Spleen (tissue), 11 donors: ENCODE results near the gene ZBTB17. TPM values are rescaled to one million over a fixed set of nuclear protein-coding genes. Genes with fewer than 3 reads are reported as not detected.

Experiments
- DNase-seq: peaks from one replicate; pipeline ENCODE4 v3.0.0-alpha.2; 2020
- H3K27ac ChIP-seq, 8 donors: fragments of 200-600 bp; sonication (generic) in 7 of 8; 1 replicate in 4 of 8; 2 replicates in 4 of 8; pipeline versions ENCODE4 v1.5.0 to v1.8.0; 2016 to 2021; ENCODE audit warnings: inconsistent platforms in 4 of 8, mild to moderate bottlenecking in 4 of 8, moderate library complexity in 1 of 8
- H3K27me3 ChIP-seq, 7 donors: fragments of 200-600 bp; sonication (generic) in 6 of 7; replicated peaks in 1 of 7; 1 replicate in 4 of 7; 2 replicates in 3 of 7; pipeline versions ENCODE4 v1.5.0 to v1.8.0; 2016 to 2021; ENCODE audit warnings: inconsistent platforms in 3 of 7, mild to moderate bottlenecking in 1 of 7
- H3K36me3 ChIP-seq, 6 donors: fragments of 200-600 bp; sonication (generic) in 5 of 6; 1 replicate in 4 of 6; 2 replicates in 2 of 6; pipeline versions ENCODE4 v1.5.0 to v1.8.0; 2016 to 2021; ENCODE audit warnings: inconsistent platforms in 2 of 6
- H3K4me1 ChIP-seq, 6 donors: fragments of 200-600 bp; sonication (generic) in 5 of 6; 1 replicate in 3 of 6; 2 replicates in 3 of 6; pipeline versions ENCODE4 v1.5.0 to v1.8.0; 2016 to 2021; ENCODE audit warnings: inconsistent platforms in 3 of 6
- H3K4me3 ChIP-seq, 8 donors: fragments of 200-600 bp; sonication (generic) in 7 of 8; 1 replicate in 4 of 8; 2 replicates in 4 of 8; pipeline versions ENCODE4 v1.5.0 to v1.8.0; 2016 to 2021; ENCODE audit warnings: inconsistent platforms in 4 of 8, mild to moderate bottlenecking in 4 of 8, moderate library complexity in 2 of 8
- H3K9me3 ChIP-seq, 8 donors: fragments of 200-600 bp; sonication (generic) in 7 of 8; 1 replicate in 4 of 8; 2 replicates in 4 of 8; pipeline versions ENCODE4 v1.5.0 to v1.8.0; 2016 to 2021; ENCODE audit warnings: inconsistent platforms in 4 of 8
- POLR2A ChIP-seq, 3 donors: fragments of 450-650 bp; IDR thresholded peaks; one replicate each; pipeline ENCODE4 v1.5.1; 2017; ENCODE audit warnings: antibody characterized with exemption in 3 of 3, mild to moderate bottlenecking in 1 of 3
- POLR2AphosphoS5 ChIP-seq, 3 donors: sonication (generic); formaldehyde crosslinking; IDR thresholded peaks; one replicate each; pipeline ENCODE4 v1.5.1; 2017; ENCODE audit warnings: antibody characterized with exemption in 3 of 3
- WGBS, 5 donors: extraction: QIAGEN DNeasy Blood & Tissue Kit in 3 of 5; methylation state at CpG; one replicate each; pipeline versions ENCODE4 v1.1.5 to v1.1.7; 2013 to 2018; 5-methylcytosine and 5-hydroxymethylcytosine counted together
- intact Hi-C: fragments of 100-400 bp; cut with DNase I; formaldehyde crosslinking; loops from one replicate; pipeline ENCODE4 v1.15.0; 2023; ENCODE audit warnings: low total_unique reads
- polyA plus RNA-seq, 3 donors: library from polyadenylated mRNA; stranded (reverse); fragments of 200-250 nt; gene quantifications; one replicate each; pipeline ENCODE4 v1.2.1, GENCODE V29; 2013
- total RNA-seq, 7 donors: library from RNA; depleted of rRNA in 3 of 7; stranded (reverse); fragments of >200 nt in 3 of 7; fragmentation: NEBNext Ultra II Directional in 4 of 7; extraction: Animal tissue kit (Norgen Biotek cat#: 25700) in 4 of 7; gene quantifications; one replicate each; pipeline versions ENCODE4 v1.1.0 to v1.2.1, GENCODE V29; 2016 to 2021
- TF ChIP-seq, protein P1 (sequence below), 11 experiments: fragments of 200-600 bp in 7 of 11; fragments of 450-650 bp in 4 of 11; sonication (generic) in 4 of 11; IDR thresholded peaks in 8 of 11; conservative IDR thresholded peaks in 3 of 11; 1 replicate in 7 of 11; 2 replicates in 4 of 11; pipeline versions ENCODE4 v1.4.0 to v1.8.0; 2016 to 2021; ENCODE audit warnings: antibody characterized with exemption in 11 of 11, inconsistent platforms in 4 of 11, mild to moderate bottlenecking in 1 of 11
- donor health status: healthy with polysubstance abuse.
- donor health status: DM: no; HTN: no; CAD: no; lungs with moderate emphysema.
- donor health status: DM: no; HTN: no; CAD: no.
- donor health status: Bipolar disorder and iron deficiency.
- donor health status: healthy.
- donor health status: DM: no; HTN: no; CAD: no.
- donor health status: DM: yes; HTN: yes; CAD: no.

Gene ZBTB17
- total and polyA plus RNA-seq, 10 donors: 36.8 to 139 (median 53.4) TPM

DNA sequence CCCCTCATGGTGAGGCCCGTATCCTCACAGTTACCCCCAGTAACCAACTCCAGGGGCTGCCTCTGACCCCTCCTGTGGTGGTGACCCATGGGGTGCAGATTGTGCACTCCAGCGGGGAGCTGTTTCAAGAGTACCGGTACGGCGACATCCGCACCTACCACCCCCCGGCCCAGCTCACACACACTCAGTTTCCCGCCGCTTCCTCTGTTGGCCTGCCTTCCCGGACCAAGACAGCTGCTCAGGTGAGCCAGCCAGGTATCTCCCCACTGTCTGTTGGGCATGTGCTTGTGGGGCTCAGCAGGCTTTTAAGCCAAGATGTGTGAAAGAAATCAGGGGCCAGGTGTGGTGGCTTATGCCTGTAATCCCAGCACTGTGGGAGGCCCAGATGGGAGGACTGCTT, 39.9 kb downstream of the ZBTB17 start:
- Histone ChIP-seq H3K4me3 (no peak overlapping the region), H3K36me3 (peaks cover 3 to 100% (median 96%) of the 10 kb centered on the region in 6 donors), H3K27ac (no peak overlapping the region), H3K27me3 (no peaks in the 10 kb centered on the region), H3K9me3 (no peaks in the 10 kb centered on the region), H3K4me1 (peaks cover 0 to 41% (median 20%) of the 10 kb centered on the region in 6 donors)
- WGBS, 5 donors: 95 to 100% (median 97%) methylated on average over 9 to 10 of the region's 10 CpGs
- intact Hi-C loops: no loop called here
- TF ChIP-seq, protein P1, sequence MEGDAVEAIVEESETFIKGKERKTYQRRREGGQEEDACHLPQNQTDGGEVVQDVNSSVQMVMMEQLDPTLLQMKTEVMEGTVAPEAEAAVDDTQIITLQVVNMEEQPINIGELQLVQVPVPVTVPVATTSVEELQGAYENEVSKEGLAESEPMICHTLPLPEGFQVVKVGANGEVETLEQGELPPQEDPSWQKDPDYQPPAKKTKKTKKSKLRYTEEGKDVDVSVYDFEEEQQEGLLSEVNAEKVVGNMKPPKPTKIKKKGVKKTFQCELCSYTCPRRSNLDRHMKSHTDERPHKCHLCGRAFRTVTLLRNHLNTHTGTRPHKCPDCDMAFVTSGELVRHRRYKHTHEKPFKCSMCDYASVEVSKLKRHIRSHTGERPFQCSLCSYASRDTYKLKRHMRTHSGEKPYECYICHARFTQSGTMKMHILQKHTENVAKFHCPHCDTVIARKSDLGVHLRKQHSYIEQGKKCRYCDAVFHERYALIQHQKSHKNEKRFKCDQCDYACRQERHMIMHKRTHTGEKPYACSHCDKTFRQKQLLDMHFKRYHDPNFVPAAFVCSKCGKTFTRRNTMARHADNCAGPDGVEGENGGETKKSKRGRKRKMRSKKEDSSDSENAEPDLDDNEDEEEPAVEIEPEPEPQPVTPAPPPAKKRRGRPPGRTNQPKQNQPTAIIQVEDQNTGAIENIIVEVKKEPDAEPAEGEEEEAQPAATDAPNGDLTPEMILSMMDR (IDR thresholded peaks at IDR 0.05 in 8 of 11, conservative IDR thresholded peaks at IDR 0.05 in 3 of 11): no peak
- TF ChIP-seq POLR2A (IDR thresholded peaks at IDR 0.05) (no peak), POLR2AphosphoS5 (IDR thresholded peaks at IDR 0.05) (no peak)
- no peak for DNase-seq

DNA sequence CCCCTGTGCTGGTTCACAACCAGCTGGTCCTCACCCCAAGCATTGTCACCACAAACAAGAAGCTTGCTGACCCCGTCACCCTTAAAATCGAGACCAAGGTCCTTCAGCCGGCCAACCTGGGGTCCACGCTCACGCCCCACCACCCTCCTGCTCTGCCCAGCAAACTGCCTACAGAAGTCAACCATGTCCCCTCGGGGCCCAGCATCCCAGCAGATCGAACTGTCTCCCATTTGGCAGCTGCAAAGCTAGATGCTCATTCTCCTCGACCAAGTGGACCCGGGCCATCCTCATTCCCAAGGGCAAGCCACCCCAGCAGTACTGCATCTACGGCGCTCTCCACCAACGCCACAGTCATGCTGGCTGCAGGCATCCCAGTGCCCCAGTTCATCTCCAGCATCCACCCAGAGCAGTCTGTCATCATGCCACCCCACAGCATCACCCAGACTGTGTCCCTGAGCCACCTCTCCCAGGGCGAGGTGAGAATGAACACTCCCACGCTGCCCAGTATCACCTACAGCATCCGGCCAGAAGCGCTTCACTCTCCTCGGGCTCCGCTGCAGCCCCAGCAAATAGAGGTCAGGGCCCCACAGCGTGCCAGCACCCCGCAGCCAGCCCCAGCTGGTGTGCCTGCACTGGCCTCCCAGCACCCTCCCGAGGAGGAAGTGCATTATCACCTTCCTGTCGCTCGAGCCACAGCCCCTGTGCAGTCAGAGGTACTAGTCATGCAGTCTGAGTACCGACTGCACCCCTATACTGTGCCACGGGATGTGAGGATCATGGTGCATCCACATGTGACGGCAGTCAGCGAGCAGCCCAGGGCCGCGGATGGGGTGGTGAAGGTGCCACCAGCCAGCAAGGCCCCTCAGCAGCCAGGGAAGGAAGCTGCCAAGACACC, 40.6 kb downstream of the ZBTB17 start:
- no peaks in the 10 kb centered on the region for H3K9me3 ChIP-seq
- no peaks in the 10 kb centered on the region for H3K27me3 ChIP-seq
- no peak overlapping the region for H3K4me3 ChIP-seq
- intact Hi-C loops: no loop called here
- no peak for DNase-seq
- peaks cover 0 to 35% (median 20%) of the 10 kb centered on the region in 6 donors for H3K4me1 ChIP-seq
- TF ChIP-seq, protein P1 (IDR thresholded peaks at IDR 0.05 in 8 of 11, conservative IDR thresholded peaks at IDR 0.05 in 3 of 11): no peak
- TF ChIP-seq POLR2A (IDR thresholded peaks at IDR 0.05) (no peak), POLR2AphosphoS5 (IDR thresholded peaks at IDR 0.05) (peak in 1 of 3 donors; percentile 40)
- peaks cover 3 to 100% (median 96%) of the 10 kb centered on the region in 6 donors for H3K36me3 ChIP-seq
- no peak overlapping the region for H3K27ac ChIP-seq
- WGBS, 5 donors: 89 to 91% (median 91%) methylated on average over 21 to 29 of the region's 29 CpGs

DNA sequence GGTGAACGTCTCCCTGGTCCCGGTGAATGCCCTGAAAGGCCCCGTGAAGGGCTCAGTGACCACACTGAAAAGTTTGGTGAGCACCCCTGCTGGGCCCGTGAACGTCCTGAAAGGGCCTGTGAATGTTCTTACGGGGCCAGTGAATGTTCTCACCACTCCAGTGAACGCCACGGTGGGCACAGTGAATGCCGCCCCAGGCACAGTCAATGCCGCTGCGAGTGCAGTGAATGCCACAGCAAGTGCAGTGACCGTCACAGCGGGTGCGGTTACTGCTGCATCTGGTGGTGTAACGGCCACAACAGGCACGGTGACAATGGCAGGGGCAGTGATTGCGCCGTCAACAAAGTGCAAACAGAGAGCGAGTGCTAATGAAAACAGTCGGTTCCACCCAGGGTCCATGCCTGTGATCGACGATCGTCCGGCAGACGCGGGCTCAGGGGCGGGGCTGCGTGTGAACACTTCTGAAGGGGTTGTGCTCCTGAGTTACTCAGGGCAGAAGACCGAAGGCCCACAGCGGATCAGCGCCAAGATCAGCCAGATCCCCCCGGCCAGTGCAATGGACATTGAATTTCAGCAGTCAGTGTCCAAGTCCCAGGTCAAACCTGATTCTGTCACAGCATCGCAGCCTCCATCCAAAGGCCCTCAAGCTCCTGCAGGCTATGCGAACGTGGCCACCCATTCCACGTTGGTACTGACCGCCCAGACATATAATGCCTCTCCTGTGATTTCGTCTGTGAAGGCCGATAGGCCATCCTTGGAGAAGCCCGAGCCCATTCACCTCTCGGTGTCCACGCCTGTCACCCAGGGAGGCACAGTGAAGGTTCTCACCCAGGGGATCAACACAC, 41.5 kb downstream of the ZBTB17 start:
- TF ChIP-seq, protein P1 (IDR thresholded peaks at IDR 0.05 in 8 of 11, conservative IDR thresholded peaks at IDR 0.05 in 3 of 11): no peak
- peak in 2 of 3 donors; percentile 27 to 52 for TF ChIP-seq POLR2AphosphoS5 (IDR thresholded peaks at IDR 0.05)
- TF ChIP-seq POLR2A (IDR thresholded peaks at IDR 0.05): no peak
- intact Hi-C loops: no loop called here
- Histone ChIP-seq H3K27me3 (no peaks in the 10 kb centered on the region), H3K27ac (no peak overlapping the region), H3K4me1 (peaks cover 0 to 27% (median 14%) of the 10 kb centered on the region in 6 donors), H3K36me3 (peaks cover 3 to 100% (median 97%) of the 10 kb centered on the region in 6 donors), H3K9me3 (no peaks in the 10 kb centered on the region), H3K4me3 (no peak overlapping the region)
- no peak for DNase-seq
- WGBS, 5 donors: 94 to 97% (median 94%) methylated on average over 38 to 42 of the region's 42 CpGs
